Naive thymus-derived CD4-positive, alpha-beta T cell (primary cell): ENCODE results near the gene EFNA1. TPM values are rescaled to one million over a fixed set of nuclear protein-coding genes. Genes with fewer than 3 reads are reported as not detected.
A peak's percentile ranks its signal among the peaks of the same experiment; 100 is the strongest.

Experiments used
- ATAC-seq: fragments of 150-1000 bp; cut with Tn5 transposase; 2 replicates; pipeline ENCODE4 v1.10.0; 2021; ENCODE audit warnings: mild to moderate bottlenecking, moderate library complexity
- CTCF ChIA-PET: fragments of 350-600 bp; sonication (Branson Sonifier 250); formaldehyde crosslinking; loops from one replicate; lab custom pipeline; 2021; ENCODE audit warnings: antibody characterized with exemption; lab: Charles Lee
- POLR2A ChIA-PET: fragments of 350-600 bp; sonication (Branson Sonifier 250); formaldehyde crosslinking; loops from one replicate; lab custom pipeline; 2021; ENCODE audit warnings: antibody characterized with exemption, inconsistent platforms; lab: Charles Lee
- DNase-seq, 9 donors: peaks; one replicate each; pipeline versions ENCODE4 v3.0.0 to v3.0.0-alpha.2; 2020 to 2022; ENCODE audit warnings: mixed read lengths in 1 of 9
- H3K27ac ChIP-seq: one replicate; pipeline ENCODE4 v1.7.0; 2013; ENCODE audit warnings: mild to moderate bottlenecking, low read depth, low read length, moderate library complexity
- H3K27me3 ChIP-seq, 2 donors: one replicate each; pipeline ENCODE4 v1.7.0; 2013; ENCODE audit warnings: low read length in 2 of 2, mild to moderate bottlenecking in 2 of 2, moderate library complexity in 2 of 2; ENCODE audit not compliant: control insufficient read depth in 2 of 2, insufficient read depth in 2 of 2
- H3K36me3 ChIP-seq, 3 experiments: 1 replicate in 2 of 3; 2 replicates in 1 of 3; pipeline ENCODE4 v1.7.0; 2013; ENCODE audit warnings: low read length in 3 of 3, mild to moderate bottlenecking in 3 of 3, moderate library complexity in 1 of 3; ENCODE audit not compliant: insufficient read depth in 3 of 3, control insufficient read depth in 2 of 3
- H3K4me1 ChIP-seq, 2 donors: one replicate each; pipeline ENCODE4 v1.7.0; 2013; ENCODE audit warnings: low read length in 2 of 2, mild to moderate bottlenecking in 2 of 2, moderate library complexity in 1 of 2; ENCODE audit not compliant: control insufficient read depth in 2 of 2, insufficient read depth in 2 of 2
- H3K4me3 ChIP-seq: 2 replicates; pipeline ENCODE4 v1.7.0; 2013; ENCODE audit warnings: mild to moderate bottlenecking, low read length
- H3K9me3 ChIP-seq, 3 experiments: 1 replicate in 2 of 3; 2 replicates in 1 of 3; pipeline ENCODE4 v1.7.0; 2013; ENCODE audit warnings: low read length in 3 of 3; ENCODE audit not compliant: control insufficient read depth in 2 of 3
- H3K27ac Mint-ChIP-seq, 9 donors: one replicate each; pipeline ENCODE4 v1.8.0; 2020 to 2022; ENCODE audit warnings: mixed read lengths in 9 of 9, mild to moderate bottlenecking in 8 of 9, moderate library complexity in 5 of 9, inconsistent platforms in 2 of 9
- H3K27me3 Mint-ChIP-seq, 5 donors: one replicate each; pipeline ENCODE4 v1.8.0; 2021 to 2022; ENCODE audit warnings: mixed read lengths in 5 of 5, mild to moderate bottlenecking in 1 of 5
- H3K36me3 Mint-ChIP-seq, 5 donors: one replicate each; pipeline ENCODE4 v1.8.0; 2020 to 2022; ENCODE audit warnings: mixed read lengths in 5 of 5, mild to moderate bottlenecking in 3 of 5, inconsistent platforms in 1 of 5
- H3K4me1 Mint-ChIP-seq, 7 donors: one replicate each; pipeline ENCODE4 v1.8.0; 2020 to 2022; ENCODE audit warnings: mixed read lengths in 7 of 7, mild to moderate bottlenecking in 3 of 7, inconsistent platforms in 1 of 7
- H3K4me3 Mint-ChIP-seq, 10 donors: one replicate each; pipeline ENCODE4 v1.8.0; 2020 to 2022; ENCODE audit warnings: mild to moderate bottlenecking in 10 of 10, mixed read lengths in 10 of 10, moderate library complexity in 6 of 10, inconsistent platforms in 2 of 10
- H3K9me3 Mint-ChIP-seq, 11 donors: one replicate each; pipeline ENCODE4 v1.8.0; 2020 to 2022; ENCODE audit warnings: mixed read lengths in 11 of 11, mild to moderate bottlenecking in 4 of 11, inconsistent platforms in 1 of 11, moderate library complexity in 1 of 11
- intact Hi-C, 2 donors: fragments of 100-400 bp; cut with micrococcal nuclease; formaldehyde crosslinking; loops; one replicate each; pipeline ENCODE4 v1.15.1; 2023
- polyA plus RNA-seq, 2 donors: library from polyadenylated mRNA; unstranded; fragments of 300-500 nt; fragmentation: Illumina TruSeq; gene quantifications; one replicate each; pipeline ENCODE4 v1.2.3, GENCODE V29; 2021
- total RNA-seq, 6 experiments: library from RNA in 5 of 6; stranded (reverse) in 5 of 6; gene quantifications; 1 replicate in 5 of 6; 2 replicates in 1 of 6; pipeline ENCODE4 v1.2.3 and lab custom pipeline; 2021 to 2026

Gene EFNA1
- total and polyA plus RNA-seq, 7 experiments from 2014 or later = 4.0 to 16.8 (median 7.1) TPM; not detected in 1

DNA sequence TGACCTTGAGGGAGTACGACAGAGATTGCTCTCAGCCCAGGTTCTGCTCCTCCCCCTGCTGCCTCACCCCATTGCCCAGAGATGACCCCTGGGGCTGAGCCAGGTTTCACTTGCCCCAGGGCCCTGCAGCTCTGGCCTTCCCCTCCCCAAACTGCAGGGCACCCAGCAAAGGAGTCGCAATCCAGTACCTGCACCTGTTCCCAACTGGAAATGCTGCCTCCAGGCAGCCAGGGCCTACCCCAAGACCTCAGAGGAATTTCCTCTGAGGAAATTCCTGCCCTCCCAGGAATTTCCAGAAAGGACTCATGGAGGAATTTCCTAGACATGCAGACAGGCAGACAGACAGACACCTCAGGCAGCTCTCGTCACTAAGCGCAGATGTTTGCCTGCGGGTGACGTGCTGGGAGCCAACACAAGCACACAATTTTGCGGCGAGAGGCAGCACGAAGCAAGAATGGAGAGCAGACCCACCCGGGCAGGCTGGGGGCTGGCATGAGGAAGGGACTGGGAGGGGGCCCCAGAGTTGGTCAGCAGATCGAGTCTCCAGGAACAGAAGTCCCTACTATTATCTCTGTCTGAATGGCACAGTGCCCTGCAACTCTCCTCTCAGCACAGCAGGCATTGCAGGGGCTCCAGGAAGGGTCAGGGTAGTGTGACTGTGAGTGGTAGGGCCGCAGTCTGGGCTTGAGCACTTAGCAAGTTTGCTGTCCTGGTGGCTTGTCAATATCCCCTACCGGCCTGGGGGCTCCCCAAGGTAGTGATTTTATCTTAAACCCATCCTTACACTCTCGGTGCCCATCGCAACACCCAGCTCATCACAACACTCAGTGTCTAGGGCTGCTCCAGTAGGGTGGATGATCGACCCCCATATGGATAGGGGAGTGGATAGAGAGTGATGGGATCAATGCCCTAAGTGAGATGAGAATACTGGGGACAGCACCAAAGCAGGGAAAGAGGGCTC lies 2.9 kb upstream of the EFNA1 start:
- H3K4me3 Mint-ChIP-seq = peak overlapping the region in 2 of 10 donors; percentile 36 to 42
- Histone ChIP-seq H3K36me3 (no peaks in the 10 kb centered on the region), H3K27ac (no peak overlapping the region), H3K27me3 (peaks cover 0 to 5% of the 10 kb centered on the region in 2 donors), H3K4me1 (peaks cover 20 to 24% of the 10 kb centered on the region in 2 donors), H3K4me3 (no peak overlapping the region), H3K9me3 (no peaks in the 10 kb centered on the region)
- peaks cover 0 to 2% (median 0%) of the 10 kb centered on the region in 5 donors for H3K36me3 Mint-ChIP-seq
- no peaks in the 10 kb centered on the region for H3K9me3 Mint-ChIP-seq
- peaks cover 20 to 30% (median 26%) of the 10 kb centered on the region in 7 donors for H3K4me1 Mint-ChIP-seq
- POLR2A ChIA-PET = no interaction called here
- DNase-seq (no peak), ATAC-seq (no peak)
- peaks cover 0 to 77% (median 7%) of the 10 kb centered on the region in 5 donors for H3K27me3 Mint-ChIP-seq
- intact Hi-C loops = no loop called here
- CTCF ChIA-PET = interaction anchor here (0.5 to 1.8 kb wide), 3 partner anchors 48 to 83 kb away, joined by 3 to 4 read pairs (median 4); partner anchors contain the start of gene THBS3
- H3K27ac Mint-ChIP-seq = no peak overlapping the region

DNA sequence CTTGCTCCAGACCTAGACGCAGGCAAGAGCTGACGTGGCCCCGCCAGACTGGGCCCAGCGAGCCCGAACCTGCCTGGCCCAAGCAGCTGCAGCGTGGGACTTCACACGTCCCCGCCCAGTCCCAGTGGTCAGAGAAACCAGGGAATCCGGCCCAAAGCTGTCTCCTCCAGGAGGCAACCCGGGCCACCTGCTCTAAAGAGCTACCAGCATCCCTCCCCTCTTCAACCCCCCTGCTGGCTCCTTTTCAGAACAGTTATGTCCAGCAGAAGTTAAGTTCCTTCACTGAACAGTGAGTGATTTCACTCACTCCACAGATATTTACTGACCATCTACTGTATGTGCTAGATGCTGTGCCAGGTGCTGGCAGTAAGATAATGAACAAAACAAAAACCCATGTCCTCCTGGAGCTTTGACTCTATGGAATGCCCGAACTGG lies 2.1 kb upstream of the EFNA1 start:
- H3K27me3 Mint-ChIP-seq = peaks cover 0 to 75% (median 7%) of the 10 kb centered on the region in 5 donors
- no peaks in the 10 kb centered on the region for H3K9me3 Mint-ChIP-seq
- H3K36me3 Mint-ChIP-seq = peaks cover 0 to 2% (median 0%) of the 10 kb centered on the region in 5 donors
- no peak for ATAC-seq
- H3K4me1 ChIP-seq = peaks cover 24 to 26% of the 10 kb centered on the region in 2 donors
- POLR2A ChIA-PET = interaction anchor here (1.1 to 1.2 kb wide), 2 partner anchors 9 to 65 kb away, joined by 3 to 4 read pairs; no protein-coding TSS in a partner anchor
- H3K27me3 ChIP-seq = peaks cover 0 to 6% of the 10 kb centered on the region in 2 donors
- intact Hi-C loops = no loop called here
- peaks cover 20 to 37% (median 32%) of the 10 kb centered on the region in 7 donors for H3K4me1 Mint-ChIP-seq
- H3K36me3 ChIP-seq = no peaks in the 10 kb centered on the region
- CTCF ChIA-PET = interaction anchor here (0.5 to 1.8 kb wide), 3 partner anchors 47 to 82 kb away, joined by 3 to 4 read pairs (median 4); partner anchors contain the start of gene THBS3
- DNase-seq = no peak
- H3K27ac Mint-ChIP-seq = no peak overlapping the region
- H3K27ac ChIP-seq = no peak overlapping the region
- no peaks in the 10 kb centered on the region for H3K9me3 ChIP-seq
- H3K4me3 Mint-ChIP-seq = peak overlapping the region in 5 of 10 donors; percentile 37 to 53 (median 45)
- H3K4me3 ChIP-seq = no peak overlapping the region

DNA sequence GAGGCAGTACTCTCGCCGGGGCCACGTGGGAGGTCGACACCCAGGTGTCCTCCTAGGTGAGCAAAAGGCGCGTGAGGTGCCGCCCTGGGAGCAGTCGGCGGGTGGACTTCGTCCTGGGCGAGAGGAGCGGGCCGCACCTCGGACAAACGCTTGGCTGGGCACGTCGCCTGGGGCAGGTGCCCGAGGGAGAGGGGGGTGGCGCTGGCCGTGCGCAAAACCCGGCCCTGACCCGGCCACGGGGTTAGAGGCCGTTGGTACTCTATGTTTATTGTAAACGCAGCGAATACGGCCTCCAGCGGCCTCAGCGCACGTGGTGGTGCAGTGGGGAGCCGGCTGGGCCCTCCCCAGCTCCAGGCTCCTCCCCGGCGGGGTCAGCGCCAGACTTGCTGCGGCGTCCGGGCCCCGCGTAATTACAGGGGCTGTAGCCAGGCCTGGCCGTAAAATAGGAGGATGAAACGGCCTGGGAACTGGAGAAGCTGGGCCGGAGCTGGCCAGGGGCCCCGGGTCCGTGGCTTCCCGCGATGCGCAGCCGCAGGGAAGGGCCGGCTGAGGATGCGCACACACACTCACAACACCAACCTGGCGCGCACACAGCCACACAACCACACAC lies 1.6 kb upstream of the EFNA1 start:
- intact Hi-C loops = no loop called here
- peak overlapping the region in 8 of 10 donors; percentile 37 to 97 (median 88) for H3K4me3 Mint-ChIP-seq
- H3K36me3 Mint-ChIP-seq = peaks cover 0 to 2% (median 0%) of the 10 kb centered on the region in 5 donors

GRCh38 chr1:155126556-155127104 lies 1.0 kb upstream of the EFNA1 start:
- ATAC-seq (peak; percentile 81), DNase-seq (peak in 8 of 9 donors; percentile 34 to 63 (median 44))
- POLR2A ChIA-PET = interaction anchor here (1.1 to 1.2 kb wide), 2 partner anchors 8 to 66 kb away, joined by 3 to 4 read pairs; no protein-coding TSS in a partner anchor
- Mint-ChIP-seq H3K4me1 (peaks cover 20 to 46% (median 35%) of the 10 kb centered on the region in 7 donors), H3K27me3 (peaks cover 0 to 71% (median 7%) of the 10 kb centered on the region in 5 donors), H3K36me3 (peaks cover 0 to 2% (median under 1%) of the 10 kb centered on the region in 5 donors), H3K9me3 (no peaks in the 10 kb centered on the region), H3K4me3 (peak overlapping the region; percentile 84 to 97 (median 92)), H3K27ac (peak overlapping the region in 8 of 9 donors; percentile 40 to 88 (median 80))
- Histone ChIP-seq H3K9me3 (no peaks in the 10 kb centered on the region), H3K27me3 (peaks cover 0 to 6% of the 10 kb centered on the region in 2 donors), H3K4me3 (peak overlapping the region; percentile 63), H3K4me1 (peaks cover 24 to 27% of the 10 kb centered on the region in 2 donors), H3K27ac (no peak overlapping the region), H3K36me3 (peaks cover 0 to 7% (median 0%) of the 10 kb centered on the region in 3 experiments)
- CTCF ChIA-PET = interaction anchor here (0.9 to 1.8 kb wide), 3 partner anchors 35 to 48 kb away, joined by 3 to 4 read pairs (median 4); no protein-coding TSS in a partner anchor
- intact Hi-C loops = loop anchor here (1.0 kb wide), 3 partner anchors 9 to 35 kb away; partner anchors contain the start of gene SLC50A1 (in 1 of the 2)

More for the DNA sequence above, 1.6 kb upstream of the EFNA1 start:
- ATAC-seq (no peak), DNase-seq (no peak)
- POLR2A ChIA-PET = interaction anchor here (1.1 to 1.2 kb wide), 2 partner anchors 9 to 66 kb away, joined by 3 to 4 read pairs; no protein-coding TSS in a partner anchor
- peaks cover 0 to 6% of the 10 kb centered on the region in 2 donors for H3K27me3 ChIP-seq
- no peak overlapping the region for H3K4me3 ChIP-seq
- Mint-ChIP-seq H3K27me3 (peaks cover 0 to 75% (median 7%) of the 10 kb centered on the region in 5 donors), H3K27ac (no peak overlapping the region), H3K9me3 (no peaks in the 10 kb centered on the region), H3K4me1 (peaks cover 20 to 42% (median 35%) of the 10 kb centered on the region in 7 donors)
- CTCF ChIA-PET = interaction anchor here (0.9 to 1.8 kb wide), 3 partner anchors 35 to 48 kb away, joined by 3 to 4 read pairs (median 4); no protein-coding TSS in a partner anchor
- peaks cover 24 to 27% of the 10 kb centered on the region in 2 donors for H3K4me1 ChIP-seq
- no peak overlapping the region for H3K27ac ChIP-seq
- no peaks in the 10 kb centered on the region for H3K9me3 ChIP-seq
- peaks cover 0 to under 1% (median 0%) of the 10 kb centered on the region in 3 experiments for H3K36me3 ChIP-seq

DNA sequence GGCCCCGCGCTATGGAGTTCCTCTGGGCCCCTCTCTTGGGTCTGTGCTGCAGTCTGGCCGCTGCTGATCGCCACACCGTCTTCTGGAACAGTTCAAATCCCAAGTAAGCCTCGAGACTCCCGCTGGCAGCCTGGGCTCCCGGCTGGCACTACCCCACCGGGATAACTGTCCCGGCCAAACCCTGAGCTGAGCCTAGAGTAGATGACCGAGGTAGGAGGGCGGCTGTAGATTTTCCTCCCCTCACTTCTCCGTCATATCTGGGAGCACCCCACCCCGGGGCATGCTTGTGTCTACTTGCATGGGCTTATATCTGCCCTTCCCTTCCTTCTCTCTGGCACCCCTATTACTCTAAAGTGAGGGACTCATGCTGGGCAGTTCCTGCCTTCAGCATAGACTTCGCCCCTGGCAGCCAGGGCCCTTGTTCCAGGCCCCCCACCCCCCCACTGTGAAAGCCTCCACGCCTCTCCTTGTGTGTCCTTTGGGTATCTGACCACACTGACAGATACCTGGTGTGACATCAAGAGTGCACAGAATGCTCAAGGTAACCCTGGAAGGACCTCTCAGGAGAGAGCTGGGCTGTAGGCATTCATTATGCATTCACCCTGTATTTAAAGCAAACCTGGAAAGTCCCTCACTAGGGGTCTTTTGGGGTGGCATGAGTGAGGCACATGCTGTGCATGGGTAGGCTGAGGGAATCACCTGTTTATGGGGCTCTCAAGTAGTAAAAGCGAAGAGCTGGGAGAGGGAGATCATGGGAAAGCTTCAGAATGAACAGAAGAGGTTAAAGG lies 485 bp downstream of the EFNA1 start:
- H3K4me1 ChIP-seq = peaks cover 24 to 27% of the 10 kb centered on the region in 2 donors
- intact Hi-C loops = loop anchor here (1.0 kb wide), 4 partner anchors 7 to 37 kb away; partner anchors contain the start of genes DPM3 (in 1 of the 2) and SLC50A1 (in 1 of the 2)
- peak overlapping the region; percentile 55 for H3K27ac ChIP-seq
- peaks cover 0 to 6% of the 10 kb centered on the region in 2 donors for H3K27me3 ChIP-seq
- H3K36me3 ChIP-seq = peaks cover 0 to 10% (median 0%) of the 10 kb centered on the region in 3 experiments
- peak in 1 of 9 donors; percentile 38 for DNase-seq
- peak overlapping the region in 8 of 9 donors; percentile 74 to 96 (median 86) for H3K27ac Mint-ChIP-seq
- H3K4me1 Mint-ChIP-seq = peaks cover 20 to 49% (median 35%) of the 10 kb centered on the region in 7 donors
- peaks cover 0 to 62% (median 7%) of the 10 kb centered on the region in 5 donors for H3K27me3 Mint-ChIP-seq
- peak overlapping the region; percentile 59 for H3K4me3 ChIP-seq
- peak overlapping the region; percentile 68 to 97 (median 89) for H3K4me3 Mint-ChIP-seq
- ChIA-PET CTCF (interaction anchor here (0.7 to 2.9 kb wide), 4 partner anchors 12 to 44 kb away, joined by 3 to 14 read pairs (median 6); partner anchors contain the start of genes DPM3 and KRTCAP2), POLR2A (interaction anchor here (0.5 to 2.1 kb wide), 5 partner anchors 9 to 59 kb away, joined by 3 to 7 read pairs (median 3); partner anchors contain the start of gene KRTCAP2)
- H3K36me3 Mint-ChIP-seq = peaks cover 0 to 6% (median 2%) of the 10 kb centered on the region in 5 donors
- no peaks in the 10 kb centered on the region for H3K9me3 Mint-ChIP-seq
- no peak for ATAC-seq
- H3K9me3 ChIP-seq = no peaks in the 10 kb centered on the region
